Measurements from ENCODE around the gene NTHL1.

- TF ChIP-seq CTCF (conservative IDR thresholded peaks at IDR 0.05) (no peak), EZH2 (IDR thresholded peaks at IDR 0.05; ENCODE audit: low read depth) (no peak)
Observed at GRCh38 chr16:2075631-2076030, 28.0 kb upstream of the NTHL1 start.

Data from PC-9 (cell line).